Vagina (tissue), 2 donors: ENCODE data around the gene IGSF9. TPM values are rescaled to one million over a fixed set of nuclear protein-coding genes. Genes with fewer than 3 reads are reported as not detected.

Source experiments
- DNase-seq, 2 donors: peaks; one replicate each; pipeline ENCODE4 v3.0.0-alpha.2; 2017; ENCODE audit errors: extremely low spot score in 2 of 2
- H3K27ac ChIP-seq: fragments of 200-600 bp; sonication (generic); one replicate; pipeline ENCODE4 v1.5.1; 2019
- H3K27me3 ChIP-seq: fragments of 200-600 bp; sonication (generic); one replicate; pipeline ENCODE4 v1.5.1; 2019
- H3K36me3 ChIP-seq, 2 donors: fragments of 200-600 bp; sonication (generic); one replicate each; pipeline ENCODE4 v1.5.1; 2017 to 2019
- H3K4me1 ChIP-seq: fragments of 200-600 bp; sonication (generic); one replicate; pipeline ENCODE4 v1.5.1; 2019
- H3K4me3 ChIP-seq, 2 donors: fragments of 200-600 bp; sonication (generic); 1 replicate in 1 of 2; 2 replicates in 1 of 2; pipeline ENCODE4 v1.5.1; 2016 to 2019
- H3K9me3 ChIP-seq: fragments of 200-600 bp; sonication (generic); one replicate; pipeline ENCODE4 v1.5.1; 2019
- CTCF ChIP-seq, 3 experiments: fragments of 450-650 bp in 2 of 3; fragments of 200-600 bp in 1 of 3; sonication (generic) in 1 of 3; IDR thresholded peaks; one replicate each; pipeline ENCODE4 v1.5.1; 2017 to 2019; ENCODE audit warnings: antibody characterized with exemption in 3 of 3, mild to moderate bottlenecking in 2 of 3, moderate library complexity in 2 of 3
- POLR2A ChIP-seq, 2 donors: fragments of 450-650 bp; IDR thresholded peaks; one replicate each; pipeline ENCODE4 v1.6.1; 2017; ENCODE audit warnings: antibody characterized with exemption in 2 of 2, mild to moderate bottlenecking in 2 of 2, moderate library complexity in 2 of 2
- POLR2AphosphoS5 ChIP-seq, 2 donors: sonication (generic); formaldehyde crosslinking; IDR thresholded peaks; one replicate each; pipeline ENCODE4 v1.9.0; 2017; ENCODE audit warnings: antibody characterized with exemption in 2 of 2, mild to moderate bottlenecking in 2 of 2, low read depth in 1 of 2; ENCODE audit not compliant: insufficient read depth in 1 of 2
- intact Hi-C: fragments of 100-400 bp; cut with DNase I; formaldehyde crosslinking; loops from one replicate; pipeline ENCODE4 v1.15.1; 2023
- total RNA-seq: library from RNA; depleted of rRNA; stranded (reverse); fragments of >200 nt; gene quantifications from one replicate; pipeline ENCODE4 v1.2.3, GENCODE V29; 2016

IGSF9 gene
- total RNA-seq, 1 donor from 2014 or later, result 5.6 TPM

GRCh38 chr1:159949981-159950381, 4.6 kb upstream of the IGSF9 start:
- H3K36me3 ChIP-seq, result no peaks in the 10 kb centered on the region
- H3K4me1 ChIP-seq, result peaks cover 20% of the 10 kb centered on the region
- intact Hi-C loops, result loop anchor here (10.0 kb wide), 1 partner anchor 155 kb away; no protein-coding TSS in a partner anchor
- H3K9me3 ChIP-seq, result no peaks in the 10 kb centered on the region
- no peak overlapping the region for H3K27ac ChIP-seq
- TF ChIP-seq POLR2A (IDR thresholded peaks at IDR 0.05), result no peak
- TF ChIP-seq CTCF (IDR thresholded peaks at IDR 0.05), result no peak
- no peak for TF ChIP-seq POLR2AphosphoS5 (IDR thresholded peaks at IDR 0.05; ENCODE audit: insufficient read depth in 1 of 2, low read depth in 1 of 2)
- H3K27me3 ChIP-seq, result no peaks in the 10 kb centered on the region
- no peak for DNase-seq
- no peak overlapping the region for H3K4me3 ChIP-seq

GRCh38 chr1:159949123-159949522, 3.7 kb upstream of the IGSF9 start:
- no peak for TF ChIP-seq CTCF (IDR thresholded peaks at IDR 0.05)
- TF ChIP-seq POLR2A (IDR thresholded peaks at IDR 0.05), result no peak
- H3K36me3 ChIP-seq, result no peaks in the 10 kb centered on the region
- H3K4me1 ChIP-seq, result peaks cover 20% of the 10 kb centered on the region
- H3K27me3 ChIP-seq, result no peaks in the 10 kb centered on the region
- DNase-seq, result no peak
- no peaks in the 10 kb centered on the region for H3K9me3 ChIP-seq
- H3K27ac ChIP-seq, result no peak overlapping the region
- intact Hi-C loops, result loop anchor here (10.0 kb wide), 1 partner anchor 154 kb away; no protein-coding TSS in a partner anchor
- H3K4me3 ChIP-seq, result no peak overlapping the region

- intact Hi-C loops, result loop anchor here (10.0 kb wide), 1 partner anchor 153 kb away; no protein-coding TSS in a partner anchor
- Histone ChIP-seq H3K36me3 (no peaks in the 10 kb centered on the region), H3K27me3 (no peaks in the 10 kb centered on the region), H3K4me1 (peaks cover 31% of the 10 kb centered on the region), H3K27ac (no peak overlapping the region), H3K4me3 (no peak overlapping the region), H3K9me3 (no peaks in the 10 kb centered on the region)
- TF ChIP-seq POLR2AphosphoS5 (IDR thresholded peaks at IDR 0.05; ENCODE audit: insufficient read depth in 1 of 2, low read depth in 1 of 2), result no peak
- TF ChIP-seq POLR2A (IDR thresholded peaks at IDR 0.05), result no peak
- no peak for TF ChIP-seq CTCF (IDR thresholded peaks at IDR 0.05)
- DNase-seq, result no peak
Measured at GRCh38 chr1:159947942-159948341, 2.5 kb upstream of the IGSF9 start.

GRCh38 chr1:159946242-159947187, 1.1 kb upstream of the IGSF9 start:
- peak overlapping the region; percentile 38 to 56 for H3K4me3 ChIP-seq
- H3K27ac ChIP-seq, result no peak overlapping the region
- H3K36me3 ChIP-seq, result no peaks in the 10 kb centered on the region
- no peak for TF ChIP-seq POLR2AphosphoS5 (IDR thresholded peaks at IDR 0.05; ENCODE audit: insufficient read depth in 1 of 2, low read depth in 1 of 2)
- H3K9me3 ChIP-seq, result no peaks in the 10 kb centered on the region
- no peaks in the 10 kb centered on the region for H3K27me3 ChIP-seq
- intact Hi-C loops, result loop anchor here (10.0 kb wide), 1 partner anchor 152 kb away; no protein-coding TSS in a partner anchor
- DNase-seq, result no peak
- peaks cover 36% of the 10 kb centered on the region for H3K4me1 ChIP-seq

GRCh38 chr1:159944623-159945455, 574 bp downstream of the IGSF9 start:
- no peak for DNase-seq
- Histone ChIP-seq H3K36me3 (no peaks in the 10 kb centered on the region), H3K4me3 (peak overlapping the region; percentile 38 to 56), H3K9me3 (no peaks in the 10 kb centered on the region), H3K4me1 (peaks cover 36% of the 10 kb centered on the region), H3K27me3 (no peaks in the 10 kb centered on the region), H3K27ac (peak overlapping the region; percentile 27)
- no peak for TF ChIP-seq POLR2A (IDR thresholded peaks at IDR 0.05)
- no peak for TF ChIP-seq POLR2AphosphoS5 (IDR thresholded peaks at IDR 0.05; ENCODE audit: insufficient read depth in 1 of 2, low read depth in 1 of 2)
- no peak for TF ChIP-seq CTCF (IDR thresholded peaks at IDR 0.05)
- intact Hi-C loops, result loop anchor here (10.0 kb wide), 1 partner anchor 150 kb away; no protein-coding TSS in a partner anchor
